GM23338 (cell line): Measurements from ENCODE around the gene RLF. TPM values are rescaled to one million over a fixed set of nuclear protein-coding genes. Genes with fewer than 3 reads are reported as not detected.

ENCODE experiments used
- ATAC-seq: fragments of 200-7000 bp; cut with Tn5 transposase; 3 replicates; pipeline ENCODE4 v1.9.1; 2020
- DNase-seq: peaks from one replicate; pipeline ENCODE4 v3.0.0-alpha.2; 2015; ENCODE audit warnings: low spot score
- H2AFZ ChIP-seq: fragments of 200-600 bp; sonication (generic); 2 replicates; pipeline ENCODE4 v1.8.0; 2016; ENCODE audit warnings: antibody characterized with exemption, mild to moderate bottlenecking, moderate library complexity
- H3F3A ChIP-seq: fragments of 200-600 bp; sonication (generic); replicated peaks from 2 replicates; pipeline ENCODE4 v1.8.0; 2017; ENCODE audit warnings: antibody characterized with exemption, mixed run types, low read depth
- H3K27ac ChIP-seq: fragments of 200-600 bp; sonication (generic); 2 replicates; pipeline ENCODE4 v1.6.1; 2016; ENCODE audit warnings: low read depth
- H3K27me3 ChIP-seq: fragments of 200-600 bp; sonication (generic); 2 replicates; pipeline ENCODE4 v1.8.0; 2016; ENCODE audit warnings: mild to moderate bottlenecking, mixed run types, moderate library complexity; ENCODE audit not compliant: insufficient read depth
- H3K36me3 ChIP-seq: fragments of 200-600 bp; sonication (generic); 2 replicates; pipeline ENCODE4 v1.8.0; 2016; ENCODE audit warnings: mild to moderate bottlenecking; ENCODE audit not compliant: insufficient read depth
- H3K4me1 ChIP-seq: fragments of 200-600 bp; sonication (generic); 2 replicates; pipeline ENCODE4 v1.8.0; 2016; ENCODE audit warnings: mild to moderate bottlenecking, moderate library complexity; ENCODE audit not compliant: insufficient read depth
- H3K4me2 ChIP-seq: fragments of 200-600 bp; sonication (generic); 2 replicates; pipeline ENCODE4 v1.7.1; 2017; ENCODE audit warnings: mixed run types
- H3K4me3 ChIP-seq: fragments of 200-600 bp; sonication (generic); 2 replicates; pipeline ENCODE4 v1.6.1; 2016; ENCODE audit warnings: mixed run types
- H3K79me2 ChIP-seq: fragments of 200-600 bp; sonication (generic); replicated peaks from 2 replicates; pipeline ENCODE4 v1.8.0; 2017; ENCODE audit warnings: mild to moderate bottlenecking; ENCODE audit not compliant: insufficient read depth
- H3K9me2 ChIP-seq: fragments of 200-600 bp; sonication (generic); 2 replicates; pipeline ENCODE4 v1.8.0; 2017; ENCODE audit not compliant: insufficient read depth
- H4K20me1 ChIP-seq: fragments of 200-600 bp; sonication (generic); replicated peaks from 2 replicates; pipeline ENCODE4 v1.8.0; 2017; ENCODE audit warnings: mild to moderate bottlenecking; ENCODE audit not compliant: insufficient read depth
- H3K27ac Mint-ChIP-seq: 2 replicates; pipeline ENCODE4 v1.8.0; 2020; ENCODE audit warnings: inconsistent platforms, mild to moderate bottlenecking, moderate library complexity, mixed read lengths
- H3K27me3 Mint-ChIP-seq: 3 replicates; pipeline ENCODE4 v1.8.0; 2022; ENCODE audit warnings: low read depth, mild to moderate bottlenecking, moderate library complexity, mixed read lengths, inconsistent platforms; ENCODE audit not compliant: insufficient read depth, poor library complexity
- H3K36me3 Mint-ChIP-seq: 3 replicates; pipeline ENCODE4 v1.8.0; 2021; ENCODE audit warnings: low read depth, mild to moderate bottlenecking, inconsistent platforms, moderate library complexity, mixed read lengths
- H3K4me1 Mint-ChIP-seq: 3 replicates; pipeline ENCODE4 v1.8.0; 2020; ENCODE audit warnings: mild to moderate bottlenecking, inconsistent platforms, mixed read lengths
- H3K4me3 Mint-ChIP-seq: 3 replicates; pipeline ENCODE4 v1.8.0; 2021; ENCODE audit warnings: moderate library complexity, mild to moderate bottlenecking, inconsistent platforms, mixed read lengths
- H3K9me3 Mint-ChIP-seq: 3 replicates; pipeline ENCODE4 v1.8.0; 2020; ENCODE audit warnings: moderate library complexity, mild to moderate bottlenecking, inconsistent platforms, mixed read lengths
- CREB1 ChIP-seq: fragments of 250-450 bp; sonication (Bioruptor Pico); IDR thresholded peaks from 2 replicates; pipeline ENCODE4 v1.5.0; 2020; ENCODE audit warnings: low read depth, mild to moderate bottlenecking, moderate library complexity
- ETS1 ChIP-seq: IDR thresholded peaks from 2 replicates; pipeline ENCODE4 v1.6.1; 2016; ENCODE audit warnings: antibody characterized with exemption
- NANOG ChIP-seq: IDR thresholded peaks from 2 replicates; pipeline ENCODE4 v1.6.1; 2016; ENCODE audit warnings: antibody characterized with exemption, borderline replicate concordance
- POLR2AphosphoS5 ChIP-seq: IDR thresholded peaks from 2 replicates; pipeline ENCODE4 v1.6.1; 2016; ENCODE audit warnings: antibody characterized with exemption, low read depth
- REST ChIP-seq: IDR thresholded peaks from one replicate; pipeline ENCODE4 v1.6.1; 2018; ENCODE audit warnings: antibody characterized with exemption; ENCODE audit not compliant: unreplicated experiment
- STAT1 ChIP-seq: IDR thresholded peaks from one replicate; pipeline ENCODE4 v1.6.1; 2016; ENCODE audit warnings: antibody characterized with exemption; ENCODE audit not compliant: unreplicated experiment
- ZNF114 ChIP-seq: fragments of 250-450 bp; sonication (Bioruptor Pico); IDR thresholded peaks from 2 replicates; pipeline ENCODE4 v1.5.0; 2020; ENCODE audit warnings: mild to moderate bottlenecking, moderate library complexity
- ZNF462 ChIP-seq: fragments of 250-450 bp; sonication (Bioruptor Pico); IDR thresholded peaks from 2 replicates; pipeline ENCODE4 v1.5.0; 2020; ENCODE audit warnings: mild to moderate bottlenecking, moderate library complexity
- polyA plus RNA-seq: library from polyadenylated mRNA; unstranded; fragments of >200 nt; fragmentation: Nextera tagmentation; extraction: Ambion mirVana; gene quantifications from 2 replicates; pipeline ENCODE4 v1.2.1, GENCODE V29; 2016
- total RNA-seq: library from RNA; depleted of rRNA; stranded (reverse); fragments of >200 nt; shearing (Covaris generic); gene quantifications from 2 replicates; pipeline ENCODE4 v1.2.3, GENCODE V29; 2014

The RLF gene
- total and polyA plus RNA-seq, 2 experiments from 2014 or later = 6.6 to 21.1 TPM

GRCh38 chr1:40140211-40140973 lies 20.8 kb upstream of the RLF start (continued):
- TF ChIP-seq REST (no peak), ZNF114 (no peak), CREB1 (CRISPR knock-in tag) (no peak), POLR2AphosphoS5 (no peak), NANOG (no peak), ETS1 (no peak), STAT1 (no peak)

GRCh38 chr1:40141878-40142535 lies 19.2 kb upstream of the RLF start:
- Mint-ChIP-seq H3K36me3 (no peaks in the 10 kb centered on the region), H3K4me3 (no peak overlapping the region), H3K27ac (no peak overlapping the region), H3K4me1 (peaks cover 4% of the 10 kb centered on the region; the same call in 2 of the 3 replicates), H3K9me3 (no peaks in the 10 kb centered on the region), H3K27me3 (peaks cover 2% of the 10 kb centered on the region)
- no peaks in the 10 kb centered on the region for H3K79me2 ChIP-seq
- H3K27ac ChIP-seq = no peak overlapping the region
- no peak for ATAC-seq
- no peaks in the 10 kb centered on the region for H3F3A ChIP-seq
- H3K4me2 ChIP-seq = no peak overlapping the region
- H3K4me1 ChIP-seq = peaks cover 6% of the 10 kb centered on the region; the same call in 1 of the 2 replicates
- H3K27me3 ChIP-seq = peaks cover 9% of the 10 kb centered on the region; the same call in 1 of the 2 replicates
- H3K9me2 ChIP-seq = no peaks in the 10 kb centered on the region
- no peaks in the 10 kb centered on the region for H3K36me3 ChIP-seq
- no peak overlapping the region for H3K4me3 ChIP-seq
- H4K20me1 ChIP-seq = no peaks in the 10 kb centered on the region
- DNase-seq = peak; percentile 7
- no peak overlapping the region for H2AFZ ChIP-seq
- TF ChIP-seq REST = no peak
- TF ChIP-seq ZNF462 = no peak
